Measurements from ENCODE around the gene CACYBP. TPM values are rescaled to one million over a fixed set of nuclear protein-coding genes. Genes with fewer than 3 reads are reported as not detected.

Gene CACYBP
- total RNA-seq, 1 experiment from 2014 or later, result 194 TPM

DNA sequence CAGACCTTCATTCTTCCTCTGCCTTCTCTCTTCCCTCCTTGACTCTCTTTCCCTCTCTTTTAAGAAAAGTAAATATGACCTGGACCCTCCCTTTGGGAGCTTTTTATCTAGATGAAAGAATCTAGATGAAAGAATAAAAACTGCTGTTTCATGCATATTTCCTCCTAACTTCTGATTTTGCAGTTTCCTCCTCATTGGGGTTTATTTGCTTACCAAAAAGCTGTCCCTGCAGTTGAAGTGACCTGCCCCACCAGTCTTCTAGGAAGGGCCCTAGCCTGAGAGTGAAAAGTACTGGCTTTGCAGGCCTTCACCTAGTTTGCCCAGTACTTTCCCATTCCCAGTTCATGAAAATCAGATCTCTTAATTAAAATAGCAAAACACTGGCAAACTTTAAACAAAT is 28.3 kb upstream of the CACYBP start:
- BruUV-seq (replicated peaks), result no TSS peak
- Histone ChIP-seq H3K4me3 (replicated peaks in 1 of 2; ENCODE audit: low read depth in 1 of 2, low read length in 2 of 2) (no peak overlapping the region), H3K4me1 (ENCODE audit: control insufficient read depth in 1 of 2, insufficient read depth in 2 of 2, low read length in 2 of 2) (peaks cover 2 to 3% of the 10 kb centered on the region in 2 experiments; a peak in 3 of 4 replicates), H3K27me3 (ENCODE audit: insufficient read depth, low read length) (no peaks in the 10 kb centered on the region), H3K79me2 (ENCODE audit: insufficient read depth, low read length) (no peaks in the 10 kb centered on the region), H4K20me1 (ENCODE audit: insufficient read depth) (no peaks in the 10 kb centered on the region), H3K4me2 (ENCODE audit: low read length) (no peak overlapping the region), H3K36me3 (ENCODE audit: control insufficient read depth in 1 of 2, insufficient read depth in 2 of 2, low read length in 2 of 2) (no peaks in the 10 kb centered on the region), H3K27ac (ENCODE audit: low read depth, low read length) (no peak overlapping the region), H3K9me3 (ENCODE audit: control insufficient read depth in 1 of 2, insufficient read depth in 1 of 2, low read depth in 1 of 2, low read length in 2 of 2) (no peaks in the 10 kb centered on the region), H3K9me2 (ENCODE audit: insufficient read depth) (no peaks in the 10 kb centered on the region), H3K9ac (ENCODE audit: low read length) (no peak overlapping the region), H2AFZ (ENCODE audit: low read depth, low read length, poor library complexity, severe bottlenecking) (no peak overlapping the region)
- CTCF ChIA-PET, result no interaction called here
- RAD21 ChIA-PET (ENCODE audit: low non-redundant PET in 1 of 2, low total read pairs in 2 of 2, uncharacterized antibody in 2 of 2, unreplicated experiment in 2 of 2), result no interaction called here
- POLR2A ChIA-PET, result no interaction called here
- ATAC-seq, result no peak
- DNase-seq (ENCODE audit: low read depth, low spot score), result no peak
- TF ChIP-seq SP1 (IDR thresholded peaks at IDR 0.05; ENCODE audit: low read depth) (no peak), SRF (IDR thresholded peaks at IDR 0.05; ENCODE audit: low read depth) (no peak), RAD21 (IDR thresholded peaks at IDR 0.05; ENCODE audit: low read depth) (no peak), ELF1 (IDR thresholded peaks at IDR 0.05; ENCODE audit: borderline replicate concordance, low read depth) (no peak), JUND (IDR thresholded peaks at IDR 0.05) (no peak), CEBPB (IDR thresholded peaks at IDR 0.05; ENCODE audit: low read depth) (no peak), EGR1 (IDR thresholded peaks at IDR 0.05; ENCODE audit: low read depth) (no peak), EZH2 (IDR thresholded peaks at IDR 0.05) (no peak), ZNF274 (IDR thresholded peaks at IDR 0.05; ENCODE audit: low read depth, low read length) (no peak), POLR2AphosphoS5 (IDR thresholded peaks at IDR 0.05; ENCODE audit: low read depth, low read length) (no peak), TCF7L2 (IDR thresholded peaks at IDR 0.05; ENCODE audit: borderline replicate concordance, extremely low read depth, insufficient read depth, insufficient read length) (no peak), ZFX (IDR thresholded peaks at IDR 0.05) (no peak), CBX3 (IDR thresholded peaks at IDR 0.05; ENCODE audit: low read depth) (no peak), SIN3A (IDR thresholded peaks at IDR 0.05; ENCODE audit: low read depth) (no peak), FOSL1 (IDR thresholded peaks at IDR 0.05; ENCODE audit: low read depth) (no peak)
- TF ChIP-seq, protein P1, sequence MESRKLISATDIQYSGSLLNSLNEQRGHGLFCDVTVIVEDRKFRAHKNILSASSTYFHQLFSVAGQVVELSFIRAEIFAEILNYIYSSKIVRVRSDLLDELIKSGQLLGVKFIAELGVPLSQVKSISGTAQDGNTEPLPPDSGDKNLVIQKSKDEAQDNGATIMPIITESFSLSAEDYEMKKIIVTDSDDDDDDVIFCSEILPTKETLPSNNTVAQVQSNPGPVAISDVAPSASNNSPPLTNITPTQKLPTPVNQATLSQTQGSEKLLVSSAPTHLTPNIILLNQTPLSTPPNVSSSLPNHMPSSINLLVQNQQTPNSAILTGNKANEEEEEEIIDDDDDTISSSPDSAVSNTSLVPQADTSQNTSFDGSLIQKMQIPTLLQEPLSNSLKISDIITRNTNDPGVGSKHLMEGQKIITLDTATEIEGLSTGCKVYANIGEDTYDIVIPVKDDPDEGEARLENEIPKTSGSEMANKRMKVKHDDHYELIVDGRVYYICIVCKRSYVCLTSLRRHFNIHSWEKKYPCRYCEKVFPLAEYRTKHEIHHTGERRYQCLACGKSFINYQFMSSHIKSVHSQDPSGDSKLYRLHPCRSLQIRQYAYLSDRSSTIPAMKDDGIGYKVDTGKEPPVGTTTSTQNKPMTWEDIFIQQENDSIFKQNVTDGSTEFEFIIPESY (IDR thresholded peaks at IDR 0.05; ENCODE audit: extremely low read depth, insufficient replicate concordance, low read length), result no peak
- TF ChIP-seq, protein P2, sequence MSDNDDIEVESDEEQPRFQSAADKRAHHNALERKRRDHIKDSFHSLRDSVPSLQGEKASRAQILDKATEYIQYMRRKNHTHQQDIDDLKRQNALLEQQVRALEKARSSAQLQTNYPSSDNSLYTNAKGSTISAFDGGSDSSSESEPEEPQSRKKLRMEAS (IDR thresholded peaks at IDR 0.05), result no peak
- TF ChIP-seq, protein P3, sequence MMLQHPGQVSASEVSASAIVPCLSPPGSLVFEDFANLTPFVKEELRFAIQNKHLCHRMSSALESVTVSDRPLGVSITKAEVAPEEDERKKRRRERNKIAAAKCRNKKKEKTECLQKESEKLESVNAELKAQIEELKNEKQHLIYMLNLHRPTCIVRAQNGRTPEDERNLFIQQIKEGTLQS (IDR thresholded peaks at IDR 0.05), result no peak
- intact Hi-C loops (cut with micrococcal nuclease), result no loop called here
